Suppressor macrophage treated with lipopolysaccharide for 4 hours (primary cell): ENCODE data around the gene SORCS1.

Experiments
- DNase-seq: peaks from one replicate; pipeline ENCODE4 v3.0.0-alpha.2; 2020

SORCS1 gene

DNA sequence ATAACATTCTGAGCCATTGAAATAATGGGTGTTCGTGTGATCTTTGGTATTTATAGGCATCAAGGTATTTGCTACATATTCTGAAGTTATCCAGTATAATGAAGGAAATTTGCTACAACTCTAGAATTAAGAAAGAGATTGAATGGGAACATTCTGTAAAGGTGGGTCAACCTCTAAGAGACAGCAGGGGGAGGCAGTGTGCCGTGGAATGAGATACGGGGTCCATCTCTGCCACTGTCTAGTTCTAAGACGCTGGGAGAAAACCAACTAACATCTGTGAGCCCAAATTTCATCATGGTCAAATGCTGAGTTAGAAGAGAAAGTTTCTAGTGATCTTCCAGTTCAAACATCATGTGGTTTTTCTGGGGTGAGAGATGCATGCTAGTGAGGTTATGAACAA lies 368.9 kb downstream of the SORCS1 start:
- DNase-seq: peak; percentile 77

DNA sequence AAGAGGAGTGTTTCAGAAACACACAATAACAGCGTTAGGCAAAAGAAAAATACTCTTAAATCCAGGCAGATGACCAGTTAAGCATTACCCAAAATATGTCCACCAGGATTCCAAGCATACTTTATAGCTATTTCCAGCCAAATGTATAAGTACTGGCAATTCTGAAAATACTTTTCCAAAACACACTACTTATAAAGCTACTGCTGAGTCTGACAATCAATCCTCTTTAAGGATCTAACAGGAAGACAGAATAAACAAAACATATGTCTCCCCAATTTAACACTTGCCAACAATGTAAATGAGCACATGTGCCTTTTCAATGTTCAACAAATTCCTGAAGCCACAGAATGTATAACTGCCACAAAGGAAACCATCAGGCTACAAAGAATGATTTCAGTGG lies 370.9 kb downstream of the SORCS1 start:
- no peak for DNase-seq

DNA sequence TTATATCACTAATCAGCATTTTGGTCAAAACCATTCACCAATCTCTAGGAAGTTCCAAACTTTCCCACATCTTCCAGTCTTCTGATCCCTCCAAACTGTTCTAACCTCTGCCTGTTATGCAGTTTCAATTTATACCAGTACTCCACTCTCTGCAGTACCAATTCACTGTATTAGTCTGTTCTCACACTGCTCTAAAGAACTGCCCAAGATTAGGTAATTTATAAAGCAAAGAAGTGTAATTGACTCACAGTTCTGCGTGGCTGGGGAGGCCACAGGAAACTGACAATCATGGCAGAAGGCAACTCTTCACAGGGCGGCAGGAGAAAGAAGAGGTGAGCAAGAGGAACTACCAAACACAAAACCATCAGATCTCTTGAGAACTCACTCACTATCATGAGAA lies 374.9 kb downstream of the SORCS1 start:
- DNase-seq: no peak

DNA sequence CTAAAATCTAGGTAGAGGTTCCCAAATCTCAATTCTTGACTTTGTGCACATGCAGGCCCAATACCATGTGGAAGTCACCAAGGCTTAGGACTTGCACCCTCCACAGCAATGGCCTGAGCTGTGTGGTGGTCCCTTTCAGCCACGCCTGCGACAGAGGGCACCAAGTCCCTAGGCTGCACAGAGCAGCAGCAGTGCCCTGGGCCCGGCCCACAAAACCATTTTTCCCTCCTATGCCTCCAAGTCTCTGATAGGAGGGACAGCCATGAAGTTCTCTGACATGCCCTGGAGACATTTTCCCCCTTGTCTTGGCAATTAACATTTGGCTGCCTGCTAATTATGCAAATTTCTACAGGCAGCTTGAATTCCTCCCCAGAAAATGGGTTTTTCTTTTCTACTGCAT lies 375.5 kb downstream of the SORCS1 start:
- DNase-seq: no peak

DNA sequence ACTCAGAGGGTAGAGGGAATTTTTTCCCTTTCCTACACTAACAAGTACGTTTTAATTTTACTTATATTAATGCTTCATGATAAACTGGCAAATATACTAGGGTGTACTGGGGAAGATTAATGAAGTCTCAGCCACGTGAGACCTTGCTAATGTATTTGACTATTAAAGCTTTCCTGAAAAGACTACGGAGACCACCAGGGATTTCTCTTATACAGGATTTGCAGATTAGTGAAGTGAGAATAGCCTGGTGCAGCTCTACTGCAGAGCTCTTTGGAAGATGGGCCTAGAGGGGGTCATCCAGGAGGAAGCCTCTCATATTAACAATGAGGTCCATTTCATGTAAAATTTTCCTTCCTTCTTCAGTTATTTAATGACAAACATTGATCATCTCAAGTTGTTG lies 379.0 kb downstream of the SORCS1 start:
- no peak for DNase-seq

DNA sequence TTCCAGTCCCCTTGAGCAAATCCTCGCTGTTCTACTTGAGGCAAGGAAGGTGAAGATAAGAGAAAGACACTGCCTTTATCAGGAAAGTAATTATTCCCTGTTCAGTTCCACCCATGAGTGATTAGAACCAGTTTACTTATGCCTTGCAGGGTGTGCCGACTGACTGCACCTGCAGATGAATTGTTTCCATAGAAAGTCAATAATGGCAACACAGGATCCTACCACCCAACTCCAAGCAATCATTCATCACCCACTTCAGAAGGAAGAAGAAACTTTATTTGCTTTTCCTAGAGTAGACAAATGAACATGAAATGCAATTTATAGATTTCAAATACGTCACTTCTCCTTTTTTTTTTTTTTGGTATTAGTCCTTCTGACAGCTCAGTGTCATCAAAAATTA lies 383.9 kb downstream of the SORCS1 start:
- no peak for DNase-seq

DNA sequence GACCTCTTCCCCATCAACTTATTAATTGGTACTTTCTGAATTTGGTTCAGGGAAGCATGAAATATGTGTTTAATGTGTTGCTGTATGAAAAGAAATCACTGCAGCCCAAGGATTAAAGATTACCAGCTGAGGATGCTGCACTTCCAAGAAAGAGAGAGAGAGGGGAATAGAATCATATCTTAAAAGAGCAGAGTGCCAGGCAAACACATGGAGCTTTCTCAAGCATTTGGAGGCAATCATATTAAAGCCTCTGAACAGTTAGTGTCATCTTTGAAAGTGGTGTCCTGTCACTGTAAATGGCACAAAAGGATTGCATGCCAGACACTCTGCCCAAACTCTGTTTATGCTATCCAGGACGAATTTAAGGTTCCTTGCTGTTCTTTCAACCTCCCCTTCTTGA lies 386.7 kb downstream of the SORCS1 start:
- DNase-seq: no peak

DNA sequence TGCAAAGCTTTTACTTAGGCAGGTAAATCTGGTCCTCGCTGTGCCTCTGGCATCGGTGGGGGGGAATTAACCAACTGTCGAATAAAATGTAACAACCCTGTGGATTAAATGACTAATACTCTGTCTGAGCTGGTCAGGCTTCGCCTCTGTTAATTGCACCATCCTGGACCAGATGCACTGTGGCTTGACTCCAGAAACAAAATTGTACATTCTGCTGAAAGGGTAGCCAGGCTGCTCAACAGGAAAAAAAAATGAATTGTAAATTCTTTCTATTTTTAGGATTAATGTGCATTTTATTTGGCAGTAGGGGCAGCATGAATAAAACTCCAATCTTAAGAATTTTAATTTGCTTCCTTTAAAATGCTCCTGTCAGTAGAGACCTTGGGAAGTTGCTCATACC lies 389.4 kb downstream of the SORCS1 start:
- no peak for DNase-seq

DNA sequence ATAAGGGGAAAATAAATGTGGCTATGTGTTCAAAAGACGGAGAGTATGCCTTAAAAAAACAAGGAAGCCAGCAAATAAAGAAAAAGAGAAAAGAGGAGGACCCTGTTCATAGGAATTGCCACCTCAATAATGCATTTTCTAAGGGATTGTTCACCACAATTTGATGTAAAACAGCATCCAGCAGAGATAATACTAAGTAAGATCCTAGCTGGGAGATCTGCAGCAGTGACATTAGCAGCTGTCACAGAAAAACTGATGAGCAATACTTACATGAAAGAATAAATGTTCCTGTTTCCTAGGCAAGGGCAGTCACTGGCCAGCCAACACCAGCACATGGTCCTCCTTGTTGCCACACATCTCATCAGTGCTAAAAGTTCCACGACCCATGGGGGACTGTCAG lies 391.5 kb downstream of the SORCS1 start:
- no peak for DNase-seq

DNA sequence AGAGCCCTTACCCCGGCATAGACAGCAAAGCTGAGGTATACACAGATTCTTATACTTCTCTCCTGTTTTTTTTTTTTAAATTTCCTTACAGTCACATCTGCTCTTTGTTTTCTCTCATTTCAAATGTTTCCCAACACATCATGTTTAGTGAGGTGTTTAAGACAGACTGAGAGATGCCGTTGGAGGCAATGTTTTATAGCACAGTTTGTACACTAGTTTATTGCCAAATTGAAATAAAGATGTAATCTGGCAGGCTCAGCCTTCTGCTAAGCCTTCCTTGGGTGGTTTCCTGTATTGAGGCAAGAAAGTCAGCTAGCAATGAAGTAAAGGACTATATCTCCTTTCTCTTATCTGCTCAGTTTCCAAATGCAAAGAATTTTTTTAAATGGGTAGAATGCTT lies 393.4 kb downstream of the SORCS1 start:
- no peak for DNase-seq

DNA sequence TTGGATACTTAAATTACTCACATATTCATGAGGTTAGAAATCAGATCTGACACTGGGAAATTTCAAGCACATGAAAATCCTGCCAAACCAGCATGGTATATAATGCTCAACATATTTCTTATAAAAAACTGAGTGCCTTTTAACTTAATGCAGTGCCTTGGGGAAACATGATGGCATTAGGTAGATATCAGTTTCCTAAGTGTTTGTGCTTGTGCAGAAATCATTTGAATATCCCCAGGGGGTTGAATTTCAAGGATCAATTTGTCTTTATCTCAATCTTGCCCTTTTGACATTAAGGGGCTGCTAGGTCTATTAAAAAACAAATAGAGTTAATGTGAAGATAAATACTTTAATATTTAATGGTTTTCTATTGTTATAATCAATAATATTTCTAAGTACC lies 396.3 kb downstream of the SORCS1 start:
- DNase-seq: no peak

DNA sequence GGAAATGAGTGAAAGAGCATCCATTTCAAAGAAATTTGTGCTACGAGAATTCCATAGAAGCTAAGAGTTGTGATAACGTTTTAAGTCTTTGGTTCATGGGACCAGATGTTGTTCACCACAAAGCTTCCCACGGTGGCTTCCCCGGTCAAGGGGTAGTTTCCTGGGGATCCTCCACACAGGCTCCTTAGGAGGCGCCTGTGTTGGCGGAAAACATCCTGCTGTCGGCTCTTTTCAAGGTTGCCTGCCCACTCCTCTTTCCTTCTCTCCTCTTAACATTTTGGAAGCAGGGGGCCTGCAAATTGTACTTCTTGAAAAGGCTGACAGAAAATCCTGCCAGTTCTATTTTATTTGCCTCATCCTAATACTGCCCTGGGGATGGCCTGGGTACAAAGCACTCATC lies 398.6 kb downstream of the SORCS1 start:
- DNase-seq: no peak

DNA sequence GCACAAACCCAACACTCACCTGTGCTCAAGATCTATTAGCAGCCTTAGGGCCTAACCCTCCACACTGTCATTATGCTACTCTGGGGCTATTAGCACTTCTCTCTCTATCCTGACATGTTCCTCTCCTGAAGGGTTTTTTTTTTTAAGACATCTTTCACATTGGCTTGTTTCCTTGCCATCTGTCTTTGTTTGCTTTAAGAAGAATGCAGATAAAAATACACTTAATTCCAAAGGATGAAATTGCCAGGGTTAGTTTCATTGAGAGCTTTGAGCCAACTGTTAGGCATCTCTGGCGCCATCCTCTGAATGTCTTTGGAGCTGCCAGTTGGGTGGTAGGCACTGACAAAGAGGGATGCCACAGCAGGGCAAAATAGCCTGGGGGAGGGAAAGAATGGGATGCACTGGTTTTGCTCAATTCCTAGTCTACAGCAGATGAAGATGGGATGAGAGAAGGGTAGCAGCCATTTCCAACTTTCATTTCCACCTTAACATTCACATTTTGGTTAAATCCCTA lies 399.2 kb downstream of the SORCS1 start:
- DNase-seq: no peak

DNA sequence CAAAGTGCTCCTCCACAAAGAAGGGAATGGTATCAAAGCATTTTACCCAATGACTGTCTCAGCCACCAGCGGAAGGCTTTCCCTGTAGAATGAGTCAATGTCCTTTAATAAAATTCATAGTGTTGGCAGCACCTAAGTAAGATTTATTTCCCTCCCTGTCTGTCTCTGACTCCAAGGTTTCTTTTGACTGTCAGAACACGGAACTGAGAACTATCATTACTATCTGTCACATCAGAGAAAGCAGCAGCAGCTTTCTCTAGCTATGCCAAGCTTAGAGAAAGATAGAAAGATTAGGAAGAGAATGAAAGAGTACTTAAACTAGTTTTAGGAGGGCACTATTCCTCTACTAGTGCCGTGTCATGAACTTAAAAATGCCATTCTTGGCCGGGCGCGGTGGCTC lies 400.1 kb downstream of the SORCS1 start:
- no peak for DNase-seq

DNA sequence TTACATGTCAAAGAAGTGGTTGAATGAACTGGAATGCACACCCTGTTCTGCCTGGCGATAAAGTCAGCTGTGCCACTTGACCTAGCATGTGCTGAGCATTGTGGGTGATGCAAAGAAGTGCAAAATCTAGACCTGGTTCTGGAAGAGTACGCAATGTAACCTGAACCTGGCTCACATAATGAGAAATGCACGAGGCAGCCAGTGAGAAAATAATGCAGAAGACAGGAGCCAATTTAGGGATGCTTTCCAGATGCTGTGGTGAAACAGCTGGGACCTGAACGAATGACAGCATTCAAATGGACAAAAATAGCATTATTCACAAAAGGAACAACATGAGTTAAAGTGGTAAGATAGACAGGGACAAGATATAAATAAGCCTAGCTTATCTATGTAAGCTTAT lies 402.6 kb downstream of the SORCS1 start:
- DNase-seq: no peak

DNA sequence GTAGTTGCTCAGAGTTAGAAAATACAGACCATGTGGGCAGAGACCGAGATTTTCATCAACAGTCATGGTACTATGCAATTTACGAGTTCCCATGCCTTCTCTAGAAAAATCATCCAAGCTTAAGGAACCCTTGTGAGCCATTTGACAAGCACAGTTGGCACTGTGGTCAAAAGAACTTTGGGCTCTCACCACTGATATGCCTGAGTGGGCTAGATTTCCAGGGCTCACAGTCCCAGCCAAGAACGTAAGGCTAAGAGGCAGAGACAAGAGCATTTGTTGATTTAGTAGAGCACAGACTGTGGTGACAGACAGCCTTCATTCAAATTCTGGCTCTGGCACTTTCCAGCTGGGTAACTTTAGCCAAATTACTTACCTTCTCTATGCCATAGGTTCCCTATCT lies 407.0 kb downstream of the SORCS1 start:
- DNase-seq: no peak

DNA sequence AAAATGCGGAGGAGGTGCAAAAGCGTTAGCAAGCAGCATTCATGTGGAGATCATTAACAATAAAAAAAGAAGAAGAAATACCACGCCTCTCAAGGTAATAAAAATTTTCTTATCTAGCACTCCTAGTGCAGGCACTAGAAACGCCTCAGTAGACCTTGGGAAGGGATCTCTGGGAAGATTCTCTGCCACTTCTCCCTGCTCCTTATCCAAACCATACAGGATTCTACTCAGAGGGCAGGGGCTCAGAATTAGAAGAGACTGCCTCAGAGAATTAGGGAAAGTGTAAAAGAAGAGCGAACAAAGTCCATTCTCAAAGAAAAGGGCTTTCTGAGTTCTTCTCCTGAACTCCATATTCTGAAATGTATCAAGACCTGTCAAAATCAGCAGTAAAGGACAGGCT lies 413.4 kb downstream of the SORCS1 start:
- no peak for DNase-seq

DNA sequence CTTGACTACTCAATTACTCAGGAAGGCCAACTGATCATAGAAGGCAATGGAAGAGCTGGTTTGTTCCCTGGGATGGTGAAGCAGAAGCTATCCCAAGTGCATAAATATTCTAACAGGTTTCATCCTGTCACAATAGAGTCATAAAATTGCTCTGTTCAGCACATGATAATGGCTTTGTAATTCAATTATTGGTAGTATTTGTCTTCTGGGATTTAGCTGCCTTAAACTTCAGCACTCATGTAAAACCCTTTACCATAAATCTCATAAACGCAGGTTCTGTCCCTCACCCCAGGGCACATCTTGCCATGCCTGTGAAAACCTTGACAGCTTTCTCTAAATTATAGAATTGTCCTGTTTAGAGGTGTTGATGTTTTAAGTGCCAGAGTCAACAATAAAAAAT lies 417.6 kb downstream of the SORCS1 start:
- no peak for DNase-seq

DNA sequence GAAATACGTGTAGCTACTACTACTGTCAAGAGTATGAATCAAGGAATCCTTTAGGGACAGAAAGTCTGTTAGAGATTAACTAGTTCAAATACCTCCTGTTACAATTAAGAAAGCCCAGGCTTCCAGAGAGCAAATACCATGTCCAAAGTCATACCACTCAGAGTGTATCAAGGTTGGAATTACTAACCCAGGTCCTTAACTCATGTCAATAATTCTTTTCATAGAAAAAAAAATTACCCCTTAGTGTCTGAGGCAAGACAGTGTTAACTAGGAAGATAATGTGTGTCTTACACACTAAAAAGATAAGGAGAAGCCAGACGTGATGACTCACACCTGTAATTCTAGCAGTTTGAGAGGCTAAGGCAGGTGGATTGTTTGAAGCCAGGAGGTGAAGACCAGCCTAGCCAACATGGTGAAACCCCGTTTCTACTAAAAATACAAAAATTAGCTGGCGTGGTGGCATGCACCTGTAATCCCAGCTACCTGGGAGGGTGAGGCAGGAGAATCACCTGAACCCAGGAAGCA lies 423.4 kb downstream of the SORCS1 start:
- no peak for DNase-seq

DNA sequence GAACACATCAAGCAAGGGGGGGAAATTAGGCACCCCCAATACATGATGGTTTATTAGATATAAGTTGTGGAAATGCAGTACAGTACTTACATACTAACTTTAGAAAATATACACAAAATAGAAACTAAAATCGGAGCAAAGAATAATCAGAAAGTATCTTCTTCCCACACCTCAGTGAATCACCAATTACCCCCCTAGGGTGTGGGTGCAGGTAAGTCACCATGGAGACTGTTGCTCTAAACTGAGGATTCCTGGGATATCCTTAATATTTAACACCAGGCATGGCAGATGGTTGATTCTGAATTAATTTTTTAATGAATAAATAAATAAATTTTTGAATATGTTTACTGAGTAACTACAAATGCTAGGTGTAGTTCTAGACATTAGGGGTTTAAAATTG lies 424.4 kb downstream of the SORCS1 start:
- no peak for DNase-seq

DNA sequence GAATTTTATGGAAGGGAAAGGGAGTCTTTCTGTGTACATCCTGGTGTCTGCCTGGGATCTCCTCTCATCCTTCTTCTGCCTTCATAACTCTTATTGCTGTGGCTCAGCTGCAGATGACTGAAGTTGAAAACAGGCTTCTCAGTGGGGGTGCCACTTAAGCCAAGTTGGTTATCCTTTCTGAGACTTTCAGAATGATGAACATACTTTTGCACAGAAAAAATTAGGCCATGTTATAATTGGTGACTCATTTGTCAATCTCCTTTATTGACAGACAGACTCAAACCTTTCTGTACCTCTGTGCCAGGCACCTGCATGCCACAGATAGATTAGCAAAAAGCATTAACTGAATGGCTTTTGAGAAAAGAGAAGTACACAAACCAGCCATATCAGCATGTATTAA lies 430.3 kb downstream of the SORCS1 start:
- no peak for DNase-seq

DNA sequence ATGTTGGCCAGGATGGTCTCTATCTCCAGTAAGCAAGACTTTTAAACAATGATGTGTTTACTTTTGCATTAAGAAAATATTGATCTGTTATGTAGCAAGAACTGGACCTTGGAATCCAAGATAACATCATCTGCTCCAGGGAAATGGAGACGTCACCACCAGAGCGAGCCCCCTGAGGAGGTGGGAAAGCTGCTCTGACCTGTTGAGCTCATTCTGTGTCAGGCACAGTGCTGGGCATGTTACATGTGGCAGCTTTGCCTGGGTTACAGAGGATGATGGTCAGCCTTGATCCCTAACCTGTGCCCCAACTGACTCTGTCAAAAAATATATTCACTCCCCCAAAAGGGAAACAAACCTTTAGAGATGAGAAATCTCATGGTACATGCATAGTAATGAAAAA lies 436.3 kb downstream of the SORCS1 start:
- no peak for DNase-seq

DNA sequence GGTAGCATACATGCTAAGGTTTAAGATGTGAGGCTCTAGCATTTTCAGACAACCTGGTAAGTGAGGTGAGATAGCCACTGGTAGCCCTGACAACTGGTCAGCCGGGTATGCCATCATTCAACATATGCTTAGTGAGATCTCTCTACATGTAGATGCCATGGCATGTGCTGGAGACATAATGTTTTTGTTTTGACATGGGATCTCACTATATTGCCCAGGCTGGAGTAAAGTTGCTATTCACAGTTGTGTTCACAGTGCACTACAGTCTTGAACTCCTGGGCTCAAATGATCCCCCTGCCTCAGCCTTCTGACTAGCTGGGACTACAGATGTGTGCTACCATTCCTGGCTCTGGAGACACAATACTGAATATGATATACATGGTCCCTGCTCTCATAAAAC lies 437.3 kb downstream of the SORCS1 start:
- DNase-seq: no peak

DNA sequence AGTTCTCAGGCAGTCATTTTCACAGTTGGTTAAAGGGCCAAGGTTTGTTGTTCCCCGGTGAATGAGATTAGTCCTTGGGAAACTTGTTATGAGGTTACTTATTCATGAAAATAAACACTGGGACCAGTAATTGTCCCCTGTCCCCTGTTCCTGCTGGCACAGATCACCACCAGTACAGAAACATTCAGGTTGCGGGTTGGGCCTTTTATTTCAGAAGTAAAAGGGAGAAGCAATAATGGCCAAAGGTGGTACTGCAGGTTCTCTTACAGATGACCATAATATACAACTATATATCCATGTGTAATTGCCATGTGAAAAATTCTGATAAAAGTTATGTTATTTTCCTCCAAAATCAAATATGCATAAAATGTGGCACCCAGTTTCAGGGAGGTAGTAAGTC lies 442.0 kb downstream of the SORCS1 start:
- no peak for DNase-seq

DNA sequence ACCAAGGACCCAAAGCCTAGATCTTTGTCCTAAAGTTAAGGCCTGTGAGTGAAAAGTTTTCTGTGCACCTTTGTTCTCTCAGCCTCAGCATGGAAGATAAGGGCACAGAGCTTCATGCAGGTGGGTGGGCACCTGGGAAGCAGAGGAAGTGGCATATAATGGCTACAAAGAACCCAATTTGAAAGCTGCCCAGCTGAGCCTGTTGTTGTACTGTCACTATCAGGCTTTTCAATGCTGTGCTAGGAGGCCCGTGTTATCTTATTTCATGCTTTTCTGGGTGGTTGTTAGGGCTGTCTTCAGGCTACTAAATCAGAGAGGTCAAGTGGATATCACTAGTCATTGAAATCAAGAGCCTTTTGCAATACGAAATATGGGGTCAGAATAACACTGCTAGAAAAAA lies 443.8 kb downstream of the SORCS1 start:
- no peak for DNase-seq

DNA sequence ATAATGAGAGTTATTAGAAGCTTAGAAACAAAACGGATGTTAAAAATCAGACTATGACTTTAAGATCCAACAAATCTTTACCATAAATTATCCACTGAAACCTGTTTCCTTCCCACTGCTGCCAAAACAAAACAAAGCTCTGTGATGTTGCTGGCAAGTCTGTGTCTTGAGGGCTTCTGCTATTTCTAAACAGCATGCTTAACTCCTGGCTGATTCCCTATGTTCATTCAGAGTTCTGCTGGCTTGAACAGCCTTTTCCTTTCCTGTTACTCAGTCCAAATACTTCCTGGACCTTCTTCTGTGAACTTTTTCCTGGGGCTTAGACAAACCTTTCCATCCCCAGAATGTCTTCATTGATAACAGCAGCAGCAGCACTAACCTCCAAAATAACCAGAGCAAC lies 448.1 kb downstream of the SORCS1 start:
- DNase-seq: no peak
